ENCODE results near the gene ATP6AP1. TPM values are rescaled to one million over a fixed set of nuclear protein-coding genes. Genes with fewer than 3 reads are reported as not detected.
A peak's percentile ranks its signal among the peaks of the same experiment; 100 is the strongest.

ATP6AP1 gene
- 133 TPM for total RNA-seq (ENCODE audit: unreplicated experiment)
- long read RNA-seq, transcript ATP6AP1-201 (10 exons, 2,099 nt): major isoform, 83 of 92 reads
- long read RNA-seq, partial matches to known transcripts: 6 of 92 reads
- long read RNA-seq, other reads (novel, unspliced or antisense): 2 of 92 reads

GRCh38 chrX:154428176-154429171, at the start of gene ATP6AP1:
ATP6AP1 (plus strand) TSS chrX:154428677; CDS start chrX:154428693, 16 bp downstream.
- peaks cover 8% of the 10 kb centered on the region for H3K9me3 Mint-ChIP-seq (ENCODE audit: unreplicated experiment)
- TF ChIP-seq CTCF (IDR thresholded peaks at IDR 0.05; ENCODE audit: partially characterized antibody, unreplicated experiment): no peak
- peak within 1 kb of the TSS; percentile 76 for H3K27ac Mint-ChIP-seq (ENCODE audit: unreplicated experiment)
- H3K36me3 Mint-ChIP-seq (ENCODE audit: unreplicated experiment): no peaks in the 10 kb centered on the region
- DNase-seq: peak; percentile 90
- peaks cover 7% of the 10 kb centered on the region for H3K4me1 Mint-ChIP-seq (ENCODE audit: low read depth, unreplicated experiment)
- peak within 1 kb of the TSS; percentile 87 for H3K4me3 Mint-ChIP-seq (ENCODE audit: unreplicated experiment)
- peaks cover 4% of the 10 kb centered on the region for H3K27me3 Mint-ChIP-seq (ENCODE audit: unreplicated experiment)

GRCh38 chrX:154378799-154379568, 49.5 kb upstream of the ATP6AP1 start, which contains the start of gene EMD:
EMD (plus strand) TSS chrX:154379295; CDS start chrX:154379485, 190 bp downstream.
- TF ChIP-seq CTCF (IDR thresholded peaks at IDR 0.05; ENCODE audit: partially characterized antibody, unreplicated experiment): no peak
- H3K27me3 Mint-ChIP-seq (ENCODE audit: unreplicated experiment): peaks cover 2% of the 10 kb centered on the region
- H3K4me3 Mint-ChIP-seq (ENCODE audit: unreplicated experiment): peak within 1 kb of the TSS; percentile 93
- H3K9me3 Mint-ChIP-seq (ENCODE audit: unreplicated experiment): peaks cover 1% of the 10 kb centered on the region
- H3K36me3 Mint-ChIP-seq (ENCODE audit: unreplicated experiment): no peaks in the 10 kb centered on the region
- H3K27ac Mint-ChIP-seq (ENCODE audit: unreplicated experiment): peak within 1 kb of the TSS; percentile 75
- peaks cover 1% of the 10 kb centered on the region for H3K4me1 Mint-ChIP-seq (ENCODE audit: low read depth, unreplicated experiment)
- DNase-seq: peak; percentile 94

GRCh38 chrX:154379569-154379951, 48.9 kb upstream of the ATP6AP1 start:
- Mint-ChIP-seq H3K4me1 (ENCODE audit: low read depth, unreplicated experiment) (peaks cover 1% of the 10 kb centered on the region), H3K9me3 (ENCODE audit: unreplicated experiment) (peaks cover 1% of the 10 kb centered on the region), H3K4me3 (ENCODE audit: unreplicated experiment) (peak overlapping the region; percentile 93), H3K36me3 (ENCODE audit: unreplicated experiment) (no peaks in the 10 kb centered on the region), H3K27ac (ENCODE audit: unreplicated experiment) (peak overlapping the region; percentile 75), H3K27me3 (ENCODE audit: unreplicated experiment) (peaks cover 2% of the 10 kb centered on the region)
- no peak for DNase-seq
- no peak for TF ChIP-seq CTCF (IDR thresholded peaks at IDR 0.05; ENCODE audit: partially characterized antibody, unreplicated experiment)

- Mint-ChIP-seq H3K4me3 (ENCODE audit: unreplicated experiment) (peak overlapping the region; percentile 93), H3K27ac (ENCODE audit: unreplicated experiment) (peak overlapping the region; percentile 75), H3K4me1 (ENCODE audit: low read depth, unreplicated experiment) (peaks cover under 1% of the 10 kb centered on the region), H3K27me3 (ENCODE audit: unreplicated experiment) (peaks cover 2% of the 10 kb centered on the region), H3K36me3 (ENCODE audit: unreplicated experiment) (no peaks in the 10 kb centered on the region), H3K9me3 (ENCODE audit: unreplicated experiment) (peaks cover 1% of the 10 kb centered on the region)
- TF ChIP-seq CTCF (IDR thresholded peaks at IDR 0.05; ENCODE audit: partially characterized antibody, unreplicated experiment): no peak
- DNase-seq: no peak
These were observed 48.3 kb upstream of the ATP6AP1 start for GRCh38 chrX:154380153-154380552.
